ENCODE results near the gene MBNL1. TPM values are rescaled to one million over a fixed set of nuclear protein-coding genes. Genes with fewer than 3 reads are reported as not detected.

Gene MBNL1
- 100 to 1,000 TPM; 641 to 725 TPM for total RNA-seq
- total RNA-seq, result 729 to 796 reads per million in 2 donors

- H3K27ac Mint-ChIP-seq, result peak within 1 kb of the TSS; percentile 95
- peaks cover 51% of the 10 kb centered on the region for H3K4me1 Mint-ChIP-seq
- H3K9me3 ChIP-seq (ENCODE audit: control insufficient read depth, low read length, poor library complexity, severe bottlenecking), result no peaks in the 10 kb centered on the region
- no peaks in the 10 kb centered on the region for H3K27me3 Mint-ChIP-seq
- peaks cover 8% of the 10 kb centered on the region for H3K36me3 Mint-ChIP-seq (ENCODE audit: low read depth)
- H3K4me3 Mint-ChIP-seq, result peak within 1 kb of the TSS; percentile 92
- peak; percentile 70 for ATAC-seq
- peak; percentile 70 to 78 (median 72) for DNase-seq
Observed at GRCh38 chr3:152268555-152269055, at the start of gene MBNL1. Gene MBNL1, plus strand, starts transcription at chr3:152268929. Its CDS starts 31,265 bp downstream, at chr3:152300194.

DNA sequence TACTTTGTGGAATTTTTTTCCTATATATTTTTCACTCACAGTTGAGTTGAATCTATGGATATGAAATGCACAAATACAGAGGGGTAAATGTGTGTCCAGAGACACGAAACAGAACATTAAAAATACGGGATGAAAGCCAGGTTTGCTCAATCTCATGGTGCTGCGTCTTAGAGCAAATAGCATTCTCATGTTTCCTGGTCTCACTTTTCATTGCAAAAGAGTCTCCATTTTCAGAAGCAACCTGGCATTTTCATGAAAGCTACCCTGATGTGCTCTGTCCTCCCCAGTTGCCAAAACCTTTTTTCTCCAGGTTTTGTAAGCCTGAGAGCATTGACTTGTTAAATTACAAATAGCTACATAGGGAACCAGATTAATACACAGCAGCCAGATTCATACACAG lies 49.5 kb upstream of the MBNL1 start:
- no peak for DNase-seq
- ATAC-seq, result no peak
- Mint-ChIP-seq H3K27me3 (no peaks in the 10 kb centered on the region), H3K4me1 (peaks cover 37% of the 10 kb centered on the region), H3K27ac (peak overlapping the region; percentile 88), H3K4me3 (peak overlapping the region; percentile 71), H3K36me3 (ENCODE audit: low read depth) (peaks cover 3% of the 10 kb centered on the region)
- H3K9me3 ChIP-seq (ENCODE audit: control insufficient read depth, low read length, poor library complexity, severe bottlenecking), result no peaks in the 10 kb centered on the region

DNA sequence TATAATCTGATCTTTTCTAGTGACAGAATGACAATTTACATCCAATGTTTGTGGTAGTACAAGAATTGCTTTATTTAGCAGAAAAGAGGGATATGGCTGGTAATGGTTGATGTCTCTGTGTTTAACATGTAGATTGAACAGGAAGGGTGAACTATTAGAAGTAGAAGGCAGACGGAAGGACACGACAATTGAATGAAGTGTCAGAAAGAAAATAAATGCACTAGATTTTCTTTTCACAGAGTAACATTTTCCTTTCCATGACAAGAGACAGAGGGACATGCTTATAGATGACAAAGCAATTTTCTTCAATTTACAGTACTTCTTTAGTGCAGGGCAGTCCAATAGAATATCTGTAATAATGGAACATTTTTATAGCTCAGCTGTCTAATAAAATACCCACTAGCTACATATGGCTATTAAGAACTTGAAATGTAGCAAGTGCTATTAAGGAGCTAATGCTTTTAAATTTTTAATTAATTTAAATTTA lies 48.9 kb upstream of the MBNL1 start:
- Mint-ChIP-seq H3K36me3 (ENCODE audit: low read depth) (peaks cover 3% of the 10 kb centered on the region), H3K4me1 (peaks cover 37% of the 10 kb centered on the region), H3K27me3 (no peaks in the 10 kb centered on the region), H3K4me3 (peak overlapping the region; percentile 76), H3K27ac (peak overlapping the region; percentile 88)
- H3K9me3 ChIP-seq (ENCODE audit: control insufficient read depth, low read length, poor library complexity, severe bottlenecking), result no peaks in the 10 kb centered on the region
- ATAC-seq, result no peak
- DNase-seq, result no peak

GRCh38 chr3:152222327-152222726 lies 46.4 kb upstream of the MBNL1 start:
- H3K9me3 ChIP-seq (ENCODE audit: control insufficient read depth, low read length, poor library complexity, severe bottlenecking), result no peaks in the 10 kb centered on the region
- Mint-ChIP-seq H3K36me3 (ENCODE audit: low read depth) (peaks cover 3% of the 10 kb centered on the region), H3K27ac (peak overlapping the region; percentile 98), H3K4me3 (peak overlapping the region; percentile 80), H3K4me1 (peaks cover 39% of the 10 kb centered on the region), H3K27me3 (no peaks in the 10 kb centered on the region)
- peak; percentile 49 for ATAC-seq
- no peak for DNase-seq

- Mint-ChIP-seq H3K27ac (no peak overlapping the region), H3K4me3 (no peak overlapping the region), H3K4me1 (peaks cover 34% of the 10 kb centered on the region), H3K36me3 (ENCODE audit: low read depth) (peaks cover 2% of the 10 kb centered on the region), H3K27me3 (no peaks in the 10 kb centered on the region)
- no peak for DNase-seq
- no peak for ATAC-seq
- no peaks in the 10 kb centered on the region for H3K9me3 ChIP-seq (ENCODE audit: control insufficient read depth, low read length, poor library complexity, severe bottlenecking)
Observed at GRCh38 chr3:152225201-152225600, 43.5 kb upstream of the MBNL1 start.

DNA sequence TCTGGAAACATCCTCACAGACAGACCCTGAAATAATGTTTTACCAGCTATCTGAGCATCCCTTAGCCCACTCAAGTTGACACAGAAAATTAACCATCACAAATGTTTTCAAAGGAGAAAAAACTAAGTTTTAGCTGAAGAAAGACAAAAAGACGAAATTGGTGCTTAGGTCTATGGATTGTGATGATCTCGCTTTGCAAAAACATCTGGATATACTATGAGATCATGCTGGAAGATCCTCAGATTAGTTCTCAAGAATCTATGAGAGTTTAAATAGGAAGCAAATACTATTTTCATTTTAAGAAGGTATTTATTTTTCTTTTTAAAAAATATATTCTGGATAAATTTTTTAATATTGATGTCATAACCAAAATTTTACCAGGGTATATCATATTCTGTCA lies 42.6 kb upstream of the MBNL1 start:
- Mint-ChIP-seq H3K27me3 (no peaks in the 10 kb centered on the region), H3K27ac (no peak overlapping the region), H3K4me1 (peaks cover 41% of the 10 kb centered on the region), H3K4me3 (no peak overlapping the region), H3K36me3 (ENCODE audit: low read depth) (peaks cover 2% of the 10 kb centered on the region)
- DNase-seq (no peak), ATAC-seq (no peak)
- no peaks in the 10 kb centered on the region for H3K9me3 ChIP-seq (ENCODE audit: control insufficient read depth, low read length, poor library complexity, severe bottlenecking)

- Mint-ChIP-seq H3K4me3 (no peak overlapping the region), H3K27me3 (no peaks in the 10 kb centered on the region), H3K36me3 (ENCODE audit: low read depth) (peaks cover 2% of the 10 kb centered on the region), H3K27ac (no peak overlapping the region), H3K4me1 (peaks cover 39% of the 10 kb centered on the region)
- ATAC-seq (no peak), DNase-seq (no peak)
- no peaks in the 10 kb centered on the region for H3K9me3 ChIP-seq (ENCODE audit: control insufficient read depth, low read length, poor library complexity, severe bottlenecking)
Observed at GRCh38 chr3:152227027-152227426, 41.7 kb upstream of the MBNL1 start.

GRCh38 chr3:152229692-152230091 lies 39.0 kb upstream of the MBNL1 start:
- H3K27ac Mint-ChIP-seq, result no peak overlapping the region
- no peaks in the 10 kb centered on the region for H3K9me3 ChIP-seq (ENCODE audit: control insufficient read depth, low read length, poor library complexity, severe bottlenecking)
- H3K36me3 Mint-ChIP-seq (ENCODE audit: low read depth), result peaks cover 2% of the 10 kb centered on the region
- H3K4me1 Mint-ChIP-seq, result peaks cover 30% of the 10 kb centered on the region
- no peaks in the 10 kb centered on the region for H3K27me3 Mint-ChIP-seq
- no peak for ATAC-seq
- no peak overlapping the region for H3K4me3 Mint-ChIP-seq
- no peak for DNase-seq

DNA sequence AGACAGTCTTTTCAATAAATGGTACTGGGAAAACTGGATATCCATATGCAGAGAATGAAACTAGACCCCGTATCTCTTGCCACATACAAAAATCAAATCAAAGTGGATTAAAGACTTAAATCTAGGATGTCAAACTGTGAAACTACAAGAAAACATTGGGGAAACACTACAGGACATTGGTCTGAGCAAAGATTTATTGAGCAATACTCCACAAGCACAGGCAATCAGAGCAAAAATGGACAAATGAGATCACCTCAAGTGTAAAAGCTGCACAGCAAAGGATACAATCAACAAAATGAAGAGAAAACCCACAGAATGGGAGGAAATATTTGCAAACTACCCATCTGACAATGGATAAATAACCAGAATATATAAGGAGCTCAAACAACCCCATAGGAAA lies 38.4 kb upstream of the MBNL1 start:
- H3K27me3 Mint-ChIP-seq, result no peaks in the 10 kb centered on the region
- no peaks in the 10 kb centered on the region for H3K9me3 ChIP-seq (ENCODE audit: control insufficient read depth, low read length, poor library complexity, severe bottlenecking)
- no peak overlapping the region for H3K27ac Mint-ChIP-seq
- ATAC-seq (no peak), DNase-seq (no peak)
- peak overlapping the region; percentile 39 for H3K4me3 Mint-ChIP-seq
- H3K36me3 Mint-ChIP-seq (ENCODE audit: low read depth), result peaks cover 2% of the 10 kb centered on the region
- H3K4me1 Mint-ChIP-seq, result peaks cover 31% of the 10 kb centered on the region

- H3K36me3 Mint-ChIP-seq (ENCODE audit: low read depth), result peaks cover 2% of the 10 kb centered on the region
- no peak overlapping the region for H3K4me3 Mint-ChIP-seq
- DNase-seq, result no peak
- no peaks in the 10 kb centered on the region for H3K9me3 ChIP-seq (ENCODE audit: control insufficient read depth, low read length, poor library complexity, severe bottlenecking)
- H3K27me3 Mint-ChIP-seq, result no peaks in the 10 kb centered on the region
- ATAC-seq, result no peak
- H3K27ac Mint-ChIP-seq, result no peak overlapping the region
- H3K4me1 Mint-ChIP-seq, result peaks cover 37% of the 10 kb centered on the region
Observed at GRCh38 chr3:152232001-152232400, 36.7 kb upstream of the MBNL1 start.

DNA sequence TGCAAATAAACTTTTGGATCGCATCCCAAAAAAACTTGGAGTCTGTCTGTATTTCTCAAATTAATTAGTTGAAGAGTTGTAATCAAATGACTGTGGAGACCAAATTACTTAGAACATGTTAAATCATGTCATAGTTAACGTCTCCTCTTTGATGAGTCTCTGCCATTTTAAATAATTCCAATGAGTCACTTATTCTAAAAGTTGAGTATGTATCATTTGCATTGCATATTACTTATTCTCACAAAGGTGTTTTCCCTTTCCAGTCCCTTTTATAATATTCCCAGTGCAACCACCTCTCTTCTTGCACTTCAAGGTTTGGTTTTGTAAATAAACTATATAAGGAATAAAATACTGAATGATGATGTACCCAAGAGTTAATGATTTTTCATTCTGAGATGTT lies 36.0 kb upstream of the MBNL1 start:
- Mint-ChIP-seq H3K27ac (peak overlapping the region; percentile 88), H3K27me3 (no peaks in the 10 kb centered on the region), H3K4me3 (no peak overlapping the region), H3K4me1 (peaks cover 40% of the 10 kb centered on the region), H3K36me3 (ENCODE audit: low read depth) (peaks cover 2% of the 10 kb centered on the region)
- H3K9me3 ChIP-seq (ENCODE audit: control insufficient read depth, low read length, poor library complexity, severe bottlenecking), result no peaks in the 10 kb centered on the region
- ATAC-seq (no peak), DNase-seq (no peak)

DNA sequence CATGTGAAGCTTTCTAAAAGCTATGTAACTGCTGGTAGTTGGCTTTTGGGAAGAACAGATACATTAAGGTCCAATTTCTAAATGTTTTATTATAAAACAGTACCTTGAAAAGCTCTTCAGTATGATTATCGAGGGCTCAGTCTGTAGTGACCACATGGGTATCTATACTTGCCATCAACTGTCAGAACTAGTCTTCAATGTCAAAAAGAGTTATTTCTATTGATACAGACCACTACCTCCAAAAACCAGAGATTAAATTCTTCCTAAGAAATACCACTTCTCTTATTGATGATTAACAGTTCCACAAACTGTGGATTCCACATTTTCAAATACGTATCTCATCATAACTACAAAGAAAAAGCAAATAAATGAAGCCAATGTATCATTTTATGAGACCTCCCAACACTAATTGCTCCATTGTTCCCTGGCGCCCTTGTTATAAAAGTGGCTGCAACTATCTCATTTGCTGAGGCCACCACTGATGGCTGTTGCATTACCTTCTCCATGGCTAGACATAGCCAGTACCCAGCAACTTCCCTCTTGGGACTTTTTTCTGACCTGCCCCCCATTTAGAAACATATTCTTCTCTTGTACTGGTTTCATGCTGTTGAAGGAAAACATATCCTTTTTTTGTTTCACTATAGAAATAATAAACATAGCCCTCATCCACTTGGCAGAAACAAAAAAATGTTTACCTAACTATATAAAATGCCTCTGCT lies 33.9 kb upstream of the MBNL1 start:
- H3K27ac Mint-ChIP-seq, result peak overlapping the region; percentile 14

DNA sequence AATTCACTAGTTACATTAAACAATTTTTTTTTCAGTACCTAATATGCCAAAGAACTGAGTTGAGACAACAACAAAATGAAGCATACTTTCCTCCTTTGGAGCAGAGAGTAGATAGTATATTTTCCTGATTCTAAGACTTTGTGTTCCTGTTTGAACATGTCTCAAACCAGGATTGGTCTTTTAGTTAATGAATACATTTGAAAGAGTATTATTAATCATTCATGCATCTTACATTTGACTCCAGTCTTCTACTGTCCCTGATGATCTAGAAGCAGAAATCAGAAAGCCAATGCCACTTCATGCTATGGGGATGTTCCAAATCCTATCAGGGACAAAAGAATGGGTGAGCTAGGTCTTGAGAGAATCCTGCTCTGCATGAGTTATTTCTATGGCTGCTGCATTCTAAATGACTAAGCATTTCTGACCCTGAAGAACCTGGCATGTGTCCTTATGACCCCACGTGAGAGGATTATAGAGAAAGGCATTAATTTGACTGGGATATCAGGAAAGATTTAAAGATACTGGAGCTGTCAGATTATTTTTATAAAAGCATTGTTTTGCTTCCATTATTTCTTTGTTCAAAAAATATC lies 32.9 kb upstream of the MBNL1 start:
- H3K4me1 Mint-ChIP-seq, result peaks cover 36% of the 10 kb centered on the region
- peak overlapping the region; percentile 14 for H3K27ac Mint-ChIP-seq

More for the DNA sequence above, 33.9 kb upstream of the MBNL1 start:
- no peaks in the 10 kb centered on the region for H3K36me3 Mint-ChIP-seq (ENCODE audit: low read depth)
- ATAC-seq (no peak), DNase-seq (no peak)
- H3K9me3 ChIP-seq (ENCODE audit: control insufficient read depth, low read length, poor library complexity, severe bottlenecking), result no peaks in the 10 kb centered on the region
- H3K27me3 Mint-ChIP-seq, result no peaks in the 10 kb centered on the region
- peaks cover 37% of the 10 kb centered on the region for H3K4me1 Mint-ChIP-seq
- peak overlapping the region; percentile 26 for H3K4me3 Mint-ChIP-seq

More for the DNA sequence above, 32.9 kb upstream of the MBNL1 start:
- no peaks in the 10 kb centered on the region for H3K9me3 ChIP-seq (ENCODE audit: control insufficient read depth, low read length, poor library complexity, severe bottlenecking)
- ATAC-seq, result no peak
- H3K4me3 Mint-ChIP-seq, result no peak overlapping the region
- H3K36me3 Mint-ChIP-seq (ENCODE audit: low read depth), result no peaks in the 10 kb centered on the region
- no peaks in the 10 kb centered on the region for H3K27me3 Mint-ChIP-seq
- no peak for DNase-seq
